CD14-positive monocyte (primary cell): ENCODE results near the gene GPR25. TPM values are rescaled to one million over a fixed set of nuclear protein-coding genes. Genes with fewer than 3 reads are reported as not detected.
A peak's percentile ranks its signal among the peaks of the same experiment; 100 is the strongest.

Source experiments
- DNase-seq, 3 donors: peaks; one replicate each; pipeline ENCODE4 v3.0.0-alpha.2; 2011 to 2022
- H2AFZ ChIP-seq: 2 replicates; pipeline ENCODE4 v1.6.0; 2012; ENCODE audit warnings: mild to moderate bottlenecking, low read depth, low read length, inconsistent platforms; ENCODE audit not compliant: insufficient read depth, poor library complexity, severe bottlenecking
- H3K27ac ChIP-seq, 2 donors: 1 replicate in 1 of 2; 2 replicates in 1 of 2; pipeline ENCODE4 v1.5.1; 2012 to 2013; ENCODE audit warnings: low read length in 2 of 2, control low read depth in 1 of 2, inconsistent platforms in 1 of 2, low read depth in 1 of 2, mild to moderate bottlenecking in 1 of 2
- H3K27me3 ChIP-seq, 2 donors: one replicate each; pipeline versions ENCODE4 v1.6.0 to v1.6.1; 2011 to 2013; ENCODE audit warnings: low read length in 2 of 2; ENCODE audit not compliant: control insufficient read depth in 2 of 2, insufficient read depth in 2 of 2
- H3K36me3 ChIP-seq, 2 donors: replicated peaks in 1 of 2; 1 replicate in 1 of 2; 2 replicates in 1 of 2; pipeline versions ENCODE4 v1.5.1 to v1.6.1; 2012 to 2013; ENCODE audit warnings: low read length in 2 of 2, control low read depth in 1 of 2, inconsistent platforms in 1 of 2, mild to moderate bottlenecking in 1 of 2; ENCODE audit not compliant: insufficient read depth in 2 of 2, control insufficient read depth in 1 of 2
- H3K4me1 ChIP-seq, 2 donors: 1 replicate in 1 of 2; 2 replicates in 1 of 2; pipeline versions ENCODE4 v1.5.1 to v1.6.1; 2012 to 2013; ENCODE audit warnings: low read length in 2 of 2, control low read depth in 1 of 2, inconsistent platforms in 1 of 2, mild to moderate bottlenecking in 1 of 2, moderate library complexity in 1 of 2; ENCODE audit not compliant: insufficient read depth in 2 of 2, control insufficient read depth in 1 of 2
- H3K4me2 ChIP-seq: replicated peaks from 2 replicates; pipeline ENCODE3; 2012; ENCODE audit warnings: low read length, moderate library complexity, mild to moderate bottlenecking; ENCODE audit not compliant: poor library complexity, severe bottlenecking; ENCODE audit errors: extremely low read depth
- H3K4me3 ChIP-seq, 3 experiments: fragments of 200-600 bp in 1 of 3; sonication (generic) in 1 of 3; replicated peaks in 1 of 3; 1 replicate in 2 of 3; 2 replicates in 1 of 3; pipeline ENCODE4 v1.5.1; 2011 to 2013; ENCODE audit warnings: low read length in 3 of 3, mild to moderate bottlenecking in 3 of 3, control low read depth in 2 of 3, low read depth in 2 of 3, inconsistent platforms in 1 of 3, moderate library complexity in 1 of 3
- H3K79me2 ChIP-seq: 2 replicates; pipeline ENCODE4 v1.6.0; 2012; ENCODE audit warnings: mild to moderate bottlenecking, control low read depth, inconsistent platforms, low read length, moderate library complexity; ENCODE audit not compliant: insufficient read depth
- H3K9ac ChIP-seq: 2 replicates; pipeline ENCODE4 v1.6.0; 2017; ENCODE audit warnings: low read length, mild to moderate bottlenecking; ENCODE audit not compliant: insufficient read depth, poor library complexity, severe bottlenecking
- H3K9me3 ChIP-seq, 2 donors: replicated peaks in 1 of 2; 1 replicate in 1 of 2; 2 replicates in 1 of 2; pipeline versions ENCODE4 v1.5.1 to v1.6.1; 2012 to 2013; ENCODE audit warnings: low read length in 2 of 2, control low read depth in 1 of 2; ENCODE audit not compliant: control insufficient read depth in 1 of 2, insufficient read depth in 1 of 2
- H4K20me1 ChIP-seq: 2 replicates; pipeline ENCODE4 v1.6.0; 2012; ENCODE audit warnings: mild to moderate bottlenecking, low read length, control low read depth, moderate library complexity; ENCODE audit not compliant: insufficient read depth
- H3K27ac Mint-ChIP-seq, 7 donors: one replicate each; pipeline ENCODE4 v1.8.0; 2020; ENCODE audit warnings: mild to moderate bottlenecking in 7 of 7, mixed read lengths in 7 of 7, moderate library complexity in 6 of 7, inconsistent platforms in 2 of 7
- H3K27me3 Mint-ChIP-seq, 3 donors: one replicate each; pipeline ENCODE4 v1.8.0; 2021 to 2022; ENCODE audit warnings: low read depth in 3 of 3, mild to moderate bottlenecking in 3 of 3, mixed read lengths in 3 of 3, moderate library complexity in 3 of 3, inconsistent platforms in 1 of 3
- H3K36me3 Mint-ChIP-seq, 2 donors: one replicate each; pipeline ENCODE4 v1.8.0; 2020; ENCODE audit warnings: mixed read lengths in 2 of 2, inconsistent platforms in 1 of 2, mild to moderate bottlenecking in 1 of 2
- H3K4me1 Mint-ChIP-seq: one replicate; pipeline ENCODE4 v1.8.0; 2020; ENCODE audit warnings: mild to moderate bottlenecking, mixed read lengths
- H3K4me3 Mint-ChIP-seq, 2 donors: one replicate each; pipeline ENCODE4 v1.8.0; 2020; ENCODE audit warnings: mild to moderate bottlenecking in 2 of 2, mixed read lengths in 2 of 2, moderate library complexity in 1 of 2
- H3K9me3 Mint-ChIP-seq, 7 donors: one replicate each; pipeline ENCODE4 v1.8.0; 2020 to 2022; ENCODE audit warnings: mixed read lengths in 7 of 7, mild to moderate bottlenecking in 6 of 7, moderate library complexity in 6 of 7, inconsistent platforms in 2 of 7
- CTCF ChIP-seq: fragments of 200-600 bp; IDR thresholded peaks from one replicate; pipeline ENCODE4 v1.8.0; 2022; ENCODE audit warnings: antibody characterized with exemption, mild to moderate bottlenecking
- WGBS: methylation state at CpG from one replicate; pipeline ENCODE4 v1.1.5; 2013; ENCODE audit warnings: missing lambda C conversion rate; ENCODE audit not compliant: insufficient coverage; 5-methylcytosine and 5-hydroxymethylcytosine counted together
- intact Hi-C, 2 donors: fragments of 100-400 bp; cut with micrococcal nuclease; formaldehyde crosslinking; loops; one replicate each; pipeline versions ENCODE4 v1.15.0 to v1.15.1; 2023
- polyA plus RNA-seq, 3 donors: library from polyadenylated mRNA; depleted of rRNA in 1 of 3; unstranded in 2 of 3; stranded (reverse) in 1 of 3; fragments of 300-500 nt in 2 of 3; fragments of >200 nt in 1 of 3; fragmentation: Illumina TruSeq in 2 of 3; gene quantifications; 1 replicate in 2 of 3; 2 replicates in 1 of 3; pipeline ENCODE4 v1.2.3, GENCODE V29; 2012 to 2021

The GPR25 gene
- polyA plus RNA-seq, 3 donors, result 0.13 TPM; not detected in 2

- Histone ChIP-seq H3K4me3 (no peak overlapping the region), H3K4me1 (peaks cover 9 to 28% of the 10 kb centered on the region in 2 donors), H3K36me3 (no peaks in the 10 kb centered on the region), H3K9me3 (no peaks in the 10 kb centered on the region), H2AFZ (no peak overlapping the region), H4K20me1 (no peaks in the 10 kb centered on the region), H3K27ac (no peak overlapping the region), H3K27me3 (no peaks in the 10 kb centered on the region), H3K79me2 (no peaks in the 10 kb centered on the region), H3K9ac (no peak overlapping the region), H3K4me2 (no peak overlapping the region)
- Mint-ChIP-seq H3K27ac (peak overlapping the region in 2 of 7 donors; percentile 12 to 54), H3K4me1 (peaks cover 29% of the 10 kb centered on the region), H3K27me3 (peaks cover 0 to 2% (median 2%) of the 10 kb centered on the region in 3 donors), H3K9me3 (no peaks in the 10 kb centered on the region), H3K4me3 (peak overlapping the region in 1 of 2 donors; percentile 4), H3K36me3 (no peaks in the 10 kb centered on the region)
- TF ChIP-seq CTCF, result no peak
- WGBS, result 100% methylated on average over 3 of the region's 5 CpGs
- intact Hi-C loops, result no loop called here
- no peak for DNase-seq
These were observed 28.6 kb downstream of the GPR25 start for GRCh38 chr1:200901350-200901749.

DNA sequence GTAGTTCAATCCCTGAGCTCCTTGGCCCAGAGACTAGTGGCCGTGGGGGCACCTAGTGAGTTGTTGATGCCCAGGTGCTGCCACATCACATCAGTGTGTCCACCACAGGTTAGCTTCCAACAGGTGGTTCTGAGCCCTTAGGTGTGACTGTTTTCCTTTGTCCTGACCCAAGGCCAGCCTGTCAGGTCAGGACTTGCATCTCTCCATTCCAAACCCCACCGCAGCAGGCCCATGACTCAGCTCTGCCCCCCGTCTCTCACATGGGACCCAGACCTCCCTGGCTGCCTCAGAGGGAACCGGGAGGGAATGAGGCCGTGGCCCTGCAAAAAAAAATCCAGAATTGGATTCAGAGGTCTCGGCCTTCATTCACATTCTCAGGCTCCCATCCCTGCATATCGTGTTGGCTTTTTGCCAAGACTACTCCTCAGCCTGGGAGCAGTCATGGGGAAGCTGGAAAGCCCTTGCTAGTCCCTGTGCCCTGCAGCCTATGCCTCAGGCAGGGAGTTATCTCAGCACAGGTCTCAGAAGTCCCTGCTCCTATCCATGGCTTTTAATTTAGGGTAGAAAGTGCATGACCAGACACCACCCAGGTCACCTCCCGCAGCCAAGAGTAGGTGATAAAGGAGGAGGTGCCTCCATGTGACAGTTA, 29.1 kb downstream of the GPR25 start:
- Histone ChIP-seq H3K27ac (no peak overlapping the region), H3K9ac (no peak overlapping the region), H3K9me3 (no peaks in the 10 kb centered on the region), H2AFZ (no peak overlapping the region), H3K4me2 (no peak overlapping the region), H3K4me3 (no peak overlapping the region), H3K79me2 (no peaks in the 10 kb centered on the region), H3K27me3 (no peaks in the 10 kb centered on the region), H4K20me1 (no peaks in the 10 kb centered on the region), H3K4me1 (peaks cover 5 to 23% of the 10 kb centered on the region in 2 donors), H3K36me3 (no peaks in the 10 kb centered on the region)
- DNase-seq, result no peak
- Mint-ChIP-seq H3K27ac (no peak overlapping the region), H3K4me1 (peaks cover 30% of the 10 kb centered on the region), H3K9me3 (no peaks in the 10 kb centered on the region), H3K27me3 (peaks cover 0 to 2% (median 2%) of the 10 kb centered on the region in 3 donors), H3K4me3 (no peak overlapping the region), H3K36me3 (no peaks in the 10 kb centered on the region)
- intact Hi-C loops, result no loop called here
- no peak for TF ChIP-seq CTCF
- 83% methylated on average over 7 of the region's 8 CpGs for WGBS
